HCT116 (cell line): Measurements from ENCODE around the gene GUSB. TPM values are rescaled to one million over a fixed set of nuclear protein-coding genes. Genes with fewer than 3 reads are reported as not detected.

Experiments
- ATAC-seq: fragments of 200-7000 bp; cut with Tn5 transposase; 2 replicates; pipeline ENCODE4 v1.9.1; 2020; ENCODE audit warnings: mild to moderate bottlenecking, moderate library complexity
- BruUV-seq: library from RNA; stranded (reverse); fragments of 400-500 nt; replicated peaks from 2 replicates; lab custom pipeline; 2021; lab: Mats Ljungman, UMichigan
- CTCF ChIA-PET: fragments of 300-600 bp; sonication (Branson Sonifier 250); formaldehyde crosslinking; loops from one replicate; lab custom pipeline; 2021; ENCODE audit warnings: antibody characterized with exemption; lab: Charles Lee
- POLR2A ChIA-PET: fragments of 300-600, 350-600 bp; sonication (Branson Sonifier 250); formaldehyde crosslinking; loops from one replicate; lab custom pipeline; 2021; ENCODE audit warnings: antibody characterized with exemption; lab: Charles Lee
- RAD21 ChIA-PET, 2 experiments: fragments of 300-600 bp; sonication (Branson Sonifier 250); formaldehyde crosslinking; loops; one replicate each; lab custom pipeline; 2023; ENCODE audit warnings: low total read pairs in 2 of 2; ENCODE audit not compliant: uncharacterized antibody in 2 of 2, unreplicated experiment in 2 of 2, low non-redundant PET in 1 of 2; lab: Charles Lee
- DNase-seq: peaks from one replicate; pipeline ENCODE4 v3.0.0-alpha.2; 2010; ENCODE audit warnings: low read depth, low spot score
- H2AFZ ChIP-seq: fragments of 200-600 bp; shearing (Covaris generic), sonication (generic); 2 replicates; pipeline ENCODE4 v1.6.1; 2017; ENCODE audit warnings: low read depth, mixed run types, mixed read lengths, antibody characterized with exemption, low read length; ENCODE audit not compliant: poor library complexity, severe bottlenecking
- H3K27ac ChIP-seq: 2 replicates; pipeline ENCODE4 v1.5.1; 2012; ENCODE audit warnings: low read depth, low read length
- H3K27me3 ChIP-seq: fragments of 200-600 bp; sonication (generic); 2 replicates; pipeline ENCODE4 v1.6.1; 2016; ENCODE audit warnings: mixed run types, low read length, mixed read lengths; ENCODE audit not compliant: insufficient read depth
- H3K36me3 ChIP-seq, 2 experiments: fragments of 200-500 bp in 1 of 2; fragments of 200-600 bp in 1 of 2; sonication (Bioruptor generic) in 1 of 2; sonication (generic) in 1 of 2; 2 replicates each; pipeline versions ENCODE4 v1.5.1 to v1.6.1; 2014 to 2016; ENCODE audit warnings: low read length in 2 of 2, inconsistent platforms in 1 of 2, mixed read lengths in 1 of 2, mixed run types in 1 of 2; ENCODE audit not compliant: insufficient read depth in 2 of 2, control insufficient read depth in 1 of 2
- H3K4me1 ChIP-seq, 2 experiments: fragments of 200-600 bp in 1 of 2; sonication (generic) in 1 of 2; 2 replicates each; pipeline versions ENCODE4 v1.5.1 to v1.6.1; 2012 to 2017; ENCODE audit warnings: low read length in 2 of 2, inconsistent platforms in 1 of 2, mild to moderate bottlenecking in 1 of 2, mixed read lengths in 1 of 2, mixed run types in 1 of 2, moderate library complexity in 1 of 2; ENCODE audit not compliant: insufficient read depth in 2 of 2, control insufficient read depth in 1 of 2
- H3K4me2 ChIP-seq: fragments of 200-600 bp; sonication (generic); 2 replicates; pipeline ENCODE4 v1.6.1; 2017; ENCODE audit warnings: mixed run types, low read length, mixed read lengths
- H3K4me3 ChIP-seq, 2 experiments: fragments of 200-600 bp in 1 of 2; sonication (generic) in 1 of 2; replicated peaks in 1 of 2; 2 replicates each; pipeline ENCODE4 v1.5.1; 2011 to 2016; ENCODE audit warnings: low read length in 2 of 2, control low read depth in 1 of 2, low read depth in 1 of 2, mild to moderate bottlenecking in 1 of 2, mixed read lengths in 1 of 2, mixed run types in 1 of 2
- H3K79me2 ChIP-seq: fragments of 200-600 bp; sonication (generic); 2 replicates; pipeline ENCODE4 v1.6.1; 2017; ENCODE audit warnings: mild to moderate bottlenecking, mixed run types, low read length, moderate library complexity, mixed read lengths; ENCODE audit not compliant: insufficient read depth
- H3K9ac ChIP-seq: fragments of 200-600 bp; sonication (generic); 2 replicates; pipeline ENCODE4 v1.6.1; 2016; ENCODE audit warnings: low read length, mixed read lengths
- H3K9me2 ChIP-seq: fragments of 200-600 bp; sonication (generic), shearing (Covaris generic); 2 replicates; pipeline ENCODE4 v1.6.1; 2017; ENCODE audit warnings: mixed run types, mild to moderate bottlenecking, moderate library complexity; ENCODE audit not compliant: insufficient read depth
- H3K9me3 ChIP-seq, 2 experiments: fragments of 200-500 bp in 1 of 2; fragments of 200-600 bp in 1 of 2; sonication (Bioruptor generic) in 1 of 2; sonication (generic) in 1 of 2; 2 replicates each; pipeline ENCODE4 v1.6.1; 2014 to 2017; ENCODE audit warnings: low read length in 2 of 2, mixed read lengths in 2 of 2, inconsistent platforms in 1 of 2, low read depth in 1 of 2, mild to moderate bottlenecking in 1 of 2, mixed run types in 1 of 2, moderate library complexity in 1 of 2; ENCODE audit not compliant: control insufficient read depth in 1 of 2, insufficient read depth in 1 of 2
- H4K20me1 ChIP-seq: fragments of 200-600 bp; sonication (generic), shearing (Covaris generic); 2 replicates; pipeline ENCODE4 v1.6.1; 2017; ENCODE audit warnings: mixed run types, mild to moderate bottlenecking, moderate library complexity; ENCODE audit not compliant: insufficient read depth
- CEBPB ChIP-seq: IDR thresholded peaks from 2 replicates; pipeline ENCODE4 v1.6.1; 2012; ENCODE audit warnings: low read depth
- EGR1 ChIP-seq: IDR thresholded peaks from 2 replicates; pipeline ENCODE4 v1.6.1; 2012; ENCODE audit warnings: low read depth
- EZH2 ChIP-seq: fragments of 200-600 bp; sonication (generic); IDR thresholded peaks from 2 replicates; pipeline ENCODE4 v1.6.1; 2017; ENCODE audit warnings: antibody characterized with exemption, mixed run types
- EZH2phosphoT487 ChIP-seq: fragments of 200-600 bp; IDR thresholded peaks from 2 replicates; pipeline ENCODE4 v1.6.1; 2018; ENCODE audit warnings: antibody characterized with exemption, borderline replicate concordance
- FOSL1 ChIP-seq: IDR thresholded peaks from 2 replicates; pipeline ENCODE4 v1.6.1; 2012; ENCODE audit warnings: low read depth
- JUND ChIP-seq: IDR thresholded peaks from 2 replicates; pipeline ENCODE4 v1.6.1; 2012
- POLR2A ChIP-seq: IDR thresholded peaks from 2 replicates; pipeline ENCODE4 v1.7.0; 2011; ENCODE audit warnings: borderline replicate concordance; ENCODE audit not compliant: insufficient read depth, insufficient read length; ENCODE audit errors: extremely low read depth
- POLR2AphosphoS5 ChIP-seq: IDR thresholded peaks from 2 replicates; pipeline ENCODE4 v1.6.1; 2011; ENCODE audit warnings: mild to moderate bottlenecking, low read depth, low read length, moderate library complexity
- SP1 ChIP-seq: IDR thresholded peaks from 2 replicates; pipeline ENCODE4 v1.6.1; 2012; ENCODE audit warnings: low read depth
- SRF ChIP-seq: IDR thresholded peaks from 2 replicates; pipeline ENCODE4 v1.6.1; 2012; ENCODE audit warnings: low read depth
- TCF7L2 ChIP-seq: IDR thresholded peaks from 2 replicates; pipeline ENCODE4 v1.7.0; 2011; ENCODE audit warnings: borderline replicate concordance, inconsistent platforms; ENCODE audit not compliant: insufficient read depth, insufficient read length; ENCODE audit errors: extremely low read depth
- YY1 ChIP-seq: IDR thresholded peaks from 2 replicates; pipeline ENCODE4 v1.6.1; 2011; ENCODE audit warnings: low read length, low read depth, moderate library complexity, mild to moderate bottlenecking; ENCODE audit not compliant: insufficient replicate concordance; ENCODE audit errors: extremely low read depth
- ZNF274 ChIP-seq: fragments of 200-500 bp; sonication (Bioruptor generic); IDR thresholded peaks from 2 replicates; pipeline ENCODE4 v1.6.1; 2014; ENCODE audit warnings: mild to moderate bottlenecking, low read depth, low read length, inconsistent platforms
- intact Hi-C: fragments of 100-400 bp; cut with micrococcal nuclease; formaldehyde crosslinking; loops from 2 replicates; pipeline ENCODE4 v1.10.0; 2022
- total RNA-seq: library from RNA; stranded (reverse); gene quantifications from one replicate; pipeline ENCODE4 v1.2.1, GENCODE V29; 2021; ENCODE audit not compliant: unreplicated experiment
- TF ChIP-seq, protein P1 (sequence below): IDR thresholded peaks from 2 replicates; pipeline ENCODE4 v1.6.1; 2012
- TF ChIP-seq, protein P2 (sequence below): IDR thresholded peaks from 2 replicates; pipeline ENCODE4 v1.6.1; 2012; ENCODE audit warnings: low read depth

The GUSB gene
- total RNA-seq, 1 experiment from 2014 or later, result 31.5 TPM

DNA sequence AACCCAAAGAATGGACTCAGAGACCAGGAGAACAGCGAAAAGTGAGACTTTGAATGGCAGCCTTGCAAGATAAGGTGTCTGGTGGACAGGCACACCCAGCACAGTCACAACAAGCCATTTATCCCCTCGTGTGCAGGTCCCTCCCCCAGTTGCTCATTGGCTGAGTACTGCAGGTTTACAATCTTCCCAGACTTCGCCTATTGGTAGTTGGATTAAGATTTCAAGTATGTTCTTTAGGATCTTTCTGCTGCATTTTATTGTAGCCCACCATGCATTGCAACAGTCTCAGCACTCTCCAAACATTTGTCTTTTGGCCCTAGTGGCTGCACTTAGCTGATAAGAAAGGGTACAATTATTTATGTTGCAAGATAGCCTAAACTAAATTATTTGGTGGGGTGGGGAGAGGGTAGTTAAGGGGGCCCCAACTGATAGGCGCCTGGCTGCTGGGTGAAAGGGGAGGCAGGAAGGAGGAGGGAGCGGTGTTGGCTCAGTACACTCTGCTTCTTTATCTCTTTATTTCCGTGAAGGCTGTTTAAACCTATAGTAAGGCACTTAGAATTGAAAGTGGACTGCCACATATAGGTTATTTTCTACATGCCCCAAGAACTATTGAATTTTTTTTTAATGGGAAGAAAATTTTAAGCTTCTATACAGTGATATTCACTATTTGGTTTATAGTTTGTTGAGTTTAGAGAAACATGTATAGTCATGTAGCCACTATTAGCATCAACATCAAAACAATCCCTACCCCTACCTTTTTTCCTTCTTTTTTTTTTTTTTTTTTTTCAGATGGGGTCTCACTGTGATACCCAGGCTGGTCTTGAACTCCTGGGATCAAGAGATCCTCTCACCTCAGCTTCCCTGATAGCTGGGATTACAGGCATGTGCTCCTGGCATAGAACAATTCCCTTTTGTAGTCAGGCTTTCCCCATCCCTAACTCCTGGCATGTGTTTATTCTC is 54.2 kb downstream of the GUSB start:
- peak; percentile 44; the same call in 1 of the 2 replicates for ATAC-seq
- no peaks in the 10 kb centered on the region for H3K9me3 ChIP-seq
- no peaks in the 10 kb centered on the region for H3K9me2 ChIP-seq
- intact Hi-C loops, result no loop called here
- no peaks in the 10 kb centered on the region for H3K36me3 ChIP-seq
- ChIA-PET RAD21 (no interaction called here), POLR2A (no interaction called here), CTCF (no interaction called here)
- no peak for DNase-seq
- H3K79me2 ChIP-seq, result peaks cover 72% of the 10 kb centered on the region
- BruUV-seq, result no TSS peak
- H4K20me1 ChIP-seq, result peaks cover 18% of the 10 kb centered on the region; the same call in 1 of the 2 replicates
- H3K27me3 ChIP-seq, result no peaks in the 10 kb centered on the region
- no peak overlapping the region for H3K9ac ChIP-seq
- H2AFZ ChIP-seq, result no peak overlapping the region
- no peak overlapping the region for H3K4me3 ChIP-seq
- peaks cover 5 to 9% of the 10 kb centered on the region in 2 experiments; a peak in 1 of 4 replicates for H3K4me1 ChIP-seq
- H3K27ac ChIP-seq, result no peak overlapping the region
- no peak overlapping the region for H3K4me2 ChIP-seq
- no peak for TF ChIP-seq EGR1
- TF ChIP-seq FOSL1, result no peak
- no peak for TF ChIP-seq TCF7L2
- TF ChIP-seq YY1, result no peak
- no peak for TF ChIP-seq CEBPB
- TF ChIP-seq SRF, result no peak
- no peak for TF ChIP-seq ZNF274
- TF ChIP-seq, protein P1, sequence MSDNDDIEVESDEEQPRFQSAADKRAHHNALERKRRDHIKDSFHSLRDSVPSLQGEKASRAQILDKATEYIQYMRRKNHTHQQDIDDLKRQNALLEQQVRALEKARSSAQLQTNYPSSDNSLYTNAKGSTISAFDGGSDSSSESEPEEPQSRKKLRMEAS, result no peak
- TF ChIP-seq, all 23 proteins: peak for 0

DNA sequence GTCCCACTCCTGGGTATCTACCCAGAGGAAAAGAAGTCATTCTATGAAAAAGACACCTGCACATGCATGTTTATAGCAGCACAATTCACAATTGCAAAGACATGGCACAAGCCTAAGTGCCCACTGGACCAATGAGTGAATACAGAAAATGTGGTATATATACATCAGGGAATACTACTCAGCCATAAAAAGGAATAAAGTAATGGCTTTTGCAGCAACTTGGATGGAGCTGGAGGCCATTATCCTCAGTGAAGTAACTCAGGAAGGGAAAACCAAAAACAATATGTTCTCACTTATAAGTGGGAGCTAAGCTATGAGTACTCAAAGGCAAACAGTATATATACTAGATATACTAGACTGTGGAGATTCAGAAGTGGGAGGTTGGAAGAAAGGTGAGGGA is 55.4 kb downstream of the GUSB start:
- no peak overlapping the region for H3K4me2 ChIP-seq
- H3K9me2 ChIP-seq, result no peaks in the 10 kb centered on the region
- H3K4me3 ChIP-seq, result no peak overlapping the region
- CTCF ChIA-PET, result no interaction called here
- peaks cover 0 to 5% of the 10 kb centered on the region in 2 experiments; a peak in 1 of 4 replicates for H3K4me1 ChIP-seq
- ATAC-seq (no peak), DNase-seq (no peak)
- RAD21 ChIA-PET, result no interaction called here
- no peaks in the 10 kb centered on the region for H3K36me3 ChIP-seq
- peaks cover 69% of the 10 kb centered on the region for H3K79me2 ChIP-seq
- no peak overlapping the region for H3K27ac ChIP-seq
- peaks cover 15% of the 10 kb centered on the region; the same call in 1 of the 2 replicates for H4K20me1 ChIP-seq
- POLR2A ChIA-PET, result no interaction called here
- no peak overlapping the region for H2AFZ ChIP-seq
- H3K9ac ChIP-seq, result no peak overlapping the region
- H3K27me3 ChIP-seq, result no peaks in the 10 kb centered on the region
- intact Hi-C loops, result no loop called here
- no TSS peak for BruUV-seq
- no peaks in the 10 kb centered on the region for H3K9me3 ChIP-seq
- TF ChIP-seq EZH2 (no peak), POLR2A (no peak), SP1 (no peak), POLR2AphosphoS5 (no peak), YY1 (no peak), EZH2phosphoT487 (no peak), JUND (no peak)
- TF ChIP-seq, protein P2, sequence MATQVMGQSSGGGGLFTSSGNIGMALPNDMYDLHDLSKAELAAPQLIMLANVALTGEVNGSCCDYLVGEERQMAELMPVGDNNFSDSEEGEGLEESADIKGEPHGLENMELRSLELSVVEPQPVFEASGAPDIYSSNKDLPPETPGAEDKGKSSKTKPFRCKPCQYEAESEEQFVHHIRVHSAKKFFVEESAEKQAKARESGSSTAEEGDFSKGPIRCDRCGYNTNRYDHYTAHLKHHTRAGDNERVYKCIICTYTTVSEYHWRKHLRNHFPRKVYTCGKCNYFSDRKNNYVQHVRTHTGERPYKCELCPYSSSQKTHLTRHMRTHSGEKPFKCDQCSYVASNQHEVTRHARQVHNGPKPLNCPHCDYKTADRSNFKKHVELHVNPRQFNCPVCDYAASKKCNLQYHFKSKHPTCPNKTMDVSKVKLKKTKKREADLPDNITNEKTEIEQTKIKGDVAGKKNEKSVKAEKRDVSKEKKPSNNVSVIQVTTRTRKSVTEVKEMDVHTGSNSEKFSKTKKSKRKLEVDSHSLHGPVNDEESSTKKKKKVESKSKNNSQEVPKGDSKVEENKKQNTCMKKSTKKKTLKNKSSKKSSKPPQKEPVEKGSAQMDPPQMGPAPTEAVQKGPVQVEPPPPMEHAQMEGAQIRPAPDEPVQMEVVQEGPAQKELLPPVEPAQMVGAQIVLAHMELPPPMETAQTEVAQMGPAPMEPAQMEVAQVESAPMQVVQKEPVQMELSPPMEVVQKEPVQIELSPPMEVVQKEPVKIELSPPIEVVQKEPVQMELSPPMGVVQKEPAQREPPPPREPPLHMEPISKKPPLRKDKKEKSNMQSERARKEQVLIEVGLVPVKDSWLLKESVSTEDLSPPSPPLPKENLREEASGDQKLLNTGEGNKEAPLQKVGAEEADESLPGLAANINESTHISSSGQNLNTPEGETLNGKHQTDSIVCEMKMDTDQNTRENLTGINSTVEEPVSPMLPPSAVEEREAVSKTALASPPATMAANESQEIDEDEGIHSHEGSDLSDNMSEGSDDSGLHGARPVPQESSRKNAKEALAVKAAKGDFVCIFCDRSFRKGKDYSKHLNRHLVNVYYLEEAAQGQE, result no peak
- TF ChIP-seq, protein P1, result no peak
